ENCODE measurements around the gene MVB12B.

The MVB12B gene

GRCh38 chr9:126456441-126457174, 130.0 kb downstream of the MVB12B start:
- no peak for DNase-seq (ENCODE audit: low read depth)
- no peak overlapping the region for H3K4me3 ChIP-seq (ENCODE audit: low read depth, low read length)
- TF ChIP-seq MYC (IDR thresholded peaks at IDR 0.05; ENCODE audit: low read depth, low read length) (no peak), POLR2A (IDR thresholded peaks at IDR 0.05; ENCODE audit: extremely low read depth, insufficient read length) (no peak), CTCF (IDR thresholded peaks at IDR 0.05; ENCODE audit: low read depth, low read length) (no peak), MAX (IDR thresholded peaks at IDR 0.05; ENCODE audit: low read depth, low read length) (no peak)

- no peak for DNase-seq (ENCODE audit: low read depth)
- no peak for TF ChIP-seq MAX (IDR thresholded peaks at IDR 0.05; ENCODE audit: low read depth, low read length)
- no peak for TF ChIP-seq MYC (IDR thresholded peaks at IDR 0.05; ENCODE audit: low read depth, low read length)
- no peak for TF ChIP-seq CTCF (IDR thresholded peaks at IDR 0.05; ENCODE audit: low read depth, low read length)
- no peak for TF ChIP-seq POLR2A (IDR thresholded peaks at IDR 0.05; ENCODE audit: extremely low read depth, insufficient read length)
- H3K4me3 ChIP-seq (ENCODE audit: low read depth, low read length), result no peak overlapping the region
Measured at GRCh38 chr9:126457175-126457547, 130.5 kb downstream of the MVB12B start.

- no peak for DNase-seq (ENCODE audit: low read depth)
- no peak overlapping the region for H3K4me3 ChIP-seq (ENCODE audit: low read depth, low read length)
- no peak for TF ChIP-seq CTCF (IDR thresholded peaks at IDR 0.05; ENCODE audit: low read depth, low read length)
- TF ChIP-seq MYC (IDR thresholded peaks at IDR 0.05; ENCODE audit: low read depth, low read length), result no peak
- no peak for TF ChIP-seq MAX (IDR thresholded peaks at IDR 0.05; ENCODE audit: low read depth, low read length)
- no peak for TF ChIP-seq POLR2A (IDR thresholded peaks at IDR 0.05; ENCODE audit: extremely low read depth, insufficient read length)
Measured at GRCh38 chr9:126457890-126458289, 131.3 kb downstream of the MVB12B start.

GRCh38 chr9:126459126-126459525, 132.5 kb downstream of the MVB12B start:
- DNase-seq (ENCODE audit: low read depth), result no peak
- no peak overlapping the region for H3K4me3 ChIP-seq (ENCODE audit: low read depth, low read length)
- no peak for TF ChIP-seq MAX (IDR thresholded peaks at IDR 0.05; ENCODE audit: low read depth, low read length)
- TF ChIP-seq POLR2A (IDR thresholded peaks at IDR 0.05; ENCODE audit: extremely low read depth, insufficient read length), result no peak
- TF ChIP-seq CTCF (IDR thresholded peaks at IDR 0.05; ENCODE audit: low read depth, low read length), result no peak
- TF ChIP-seq MYC (IDR thresholded peaks at IDR 0.05; ENCODE audit: low read depth, low read length), result no peak

GRCh38 chr9:126459546-126459945, 132.9 kb downstream of the MVB12B start:
- no peak overlapping the region for H3K4me3 ChIP-seq (ENCODE audit: low read depth, low read length)
- TF ChIP-seq CTCF (IDR thresholded peaks at IDR 0.05; ENCODE audit: low read depth, low read length) (no peak), MYC (IDR thresholded peaks at IDR 0.05; ENCODE audit: low read depth, low read length) (no peak), POLR2A (IDR thresholded peaks at IDR 0.05; ENCODE audit: extremely low read depth, insufficient read length) (no peak), MAX (IDR thresholded peaks at IDR 0.05; ENCODE audit: low read depth, low read length) (no peak)
- DNase-seq (ENCODE audit: low read depth), result no peak
